HUES48 (cell line): ENCODE measurements around the gene CERS3.

Experiments used
- H3K27ac ChIP-seq: one replicate; pipeline ENCODE4 v1.7.0; 2013; ENCODE audit warnings: low read depth, low read length, inconsistent platforms
- H3K27me3 ChIP-seq: 2 replicates; pipeline ENCODE4 v1.6.1; 2013; ENCODE audit warnings: mild to moderate bottlenecking, low read length; ENCODE audit not compliant: control insufficient read depth, insufficient read depth
- H3K36me3 ChIP-seq: 2 replicates; pipeline ENCODE4 v1.6.1; 2013; ENCODE audit warnings: low read length; ENCODE audit not compliant: control insufficient read depth, insufficient read depth
- H3K4me1 ChIP-seq: 2 replicates; pipeline ENCODE4 v1.6.1; 2013; ENCODE audit warnings: mild to moderate bottlenecking, low read length; ENCODE audit not compliant: control insufficient read depth, insufficient read depth
- H3K4me3 ChIP-seq: 2 replicates; pipeline ENCODE4 v1.5.1; 2013; ENCODE audit warnings: mild to moderate bottlenecking, low read depth, low read length
- H3K9ac ChIP-seq: 2 replicates; pipeline ENCODE4 v1.6.1; 2013; ENCODE audit warnings: mild to moderate bottlenecking, low read depth, low read length, moderate library complexity
- H3K9me3 ChIP-seq: 2 replicates; pipeline ENCODE4 v1.6.1; 2013; ENCODE audit warnings: low read length; ENCODE audit not compliant: control insufficient read depth, insufficient read depth

Gene CERS3

GRCh38 chr15:100502651-100503050 lies 26.1 kb downstream of the CERS3 start:
- Histone ChIP-seq H3K9ac (no peak overlapping the region), H3K27me3 (no peaks in the 10 kb centered on the region), H3K36me3 (no peaks in the 10 kb centered on the region), H3K9me3 (no peaks in the 10 kb centered on the region), H3K27ac (no peak overlapping the region), H3K4me3 (no peak overlapping the region), H3K4me1 (no peaks in the 10 kb centered on the region)

- no peaks in the 10 kb centered on the region for H3K36me3 ChIP-seq
- H3K9ac ChIP-seq = no peak overlapping the region
- no peak overlapping the region for H3K27ac ChIP-seq
- no peaks in the 10 kb centered on the region for H3K4me1 ChIP-seq
- H3K27me3 ChIP-seq = no peaks in the 10 kb centered on the region
- H3K9me3 ChIP-seq = no peaks in the 10 kb centered on the region
- H3K4me3 ChIP-seq = no peak overlapping the region
Measured at GRCh38 chr15:100501117-100501516, 27.6 kb downstream of the CERS3 start.

- Histone ChIP-seq H3K27me3 (no peaks in the 10 kb centered on the region), H3K36me3 (no peaks in the 10 kb centered on the region)
Measured at GRCh38 chr15:100500226-100500990, 28.3 kb downstream of the CERS3 start.

GRCh38 chr15:100495861-100496260 lies 32.9 kb downstream of the CERS3 start:
- no peak overlapping the region for H3K9ac ChIP-seq
- no peaks in the 10 kb centered on the region for H3K9me3 ChIP-seq
- no peaks in the 10 kb centered on the region for H3K27me3 ChIP-seq
- no peaks in the 10 kb centered on the region for H3K36me3 ChIP-seq
- no peak overlapping the region for H3K27ac ChIP-seq
- no peak overlapping the region for H3K4me3 ChIP-seq
- H3K4me1 ChIP-seq = no peaks in the 10 kb centered on the region

More at GRCh38 chr15:100500226-100500990, 28.3 kb downstream of the CERS3 start:
- Histone ChIP-seq H3K4me3 (no peak overlapping the region), H3K9me3 (no peaks in the 10 kb centered on the region), H3K27ac (no peak overlapping the region), H3K9ac (no peak overlapping the region), H3K4me1 (no peaks in the 10 kb centered on the region)

GRCh38 chr15:100493213-100493612 lies 35.5 kb downstream of the CERS3 start:
- Histone ChIP-seq H3K4me1 (no peaks in the 10 kb centered on the region), H3K27ac (no peak overlapping the region), H3K9me3 (no peaks in the 10 kb centered on the region), H3K9ac (no peak overlapping the region), H3K27me3 (no peaks in the 10 kb centered on the region), H3K4me3 (no peak overlapping the region), H3K36me3 (no peaks in the 10 kb centered on the region)

GRCh38 chr15:100484443-100484842 lies 44.3 kb downstream of the CERS3 start:
- no peak overlapping the region for H3K4me3 ChIP-seq
- H3K27ac ChIP-seq = no peak overlapping the region
- no peaks in the 10 kb centered on the region for H3K36me3 ChIP-seq
- no peaks in the 10 kb centered on the region for H3K4me1 ChIP-seq
- no peak overlapping the region for H3K9ac ChIP-seq
- no peaks in the 10 kb centered on the region for H3K27me3 ChIP-seq
- H3K9me3 ChIP-seq = no peaks in the 10 kb centered on the region

GRCh38 chr15:100483370-100483769 lies 45.4 kb downstream of the CERS3 start:
- no peaks in the 10 kb centered on the region for H3K4me1 ChIP-seq

GRCh38 chr15:100476805-100477204 lies 51.9 kb downstream of the CERS3 start:
- H3K36me3 ChIP-seq = no peaks in the 10 kb centered on the region
- no peak overlapping the region for H3K4me3 ChIP-seq
- H3K4me1 ChIP-seq = no peaks in the 10 kb centered on the region
- no peak overlapping the region for H3K9ac ChIP-seq
- H3K27ac ChIP-seq = no peak overlapping the region
- no peaks in the 10 kb centered on the region for H3K27me3 ChIP-seq
- H3K9me3 ChIP-seq = peaks cover 8% of the 10 kb centered on the region; the same call in 1 of the 2 replicates

More at GRCh38 chr15:100483370-100483769, 45.4 kb downstream of the CERS3 start:
- H3K4me3 ChIP-seq = no peak overlapping the region
- H3K27ac ChIP-seq = no peak overlapping the region
- no peaks in the 10 kb centered on the region for H3K27me3 ChIP-seq
- H3K9ac ChIP-seq = no peak overlapping the region
- H3K9me3 ChIP-seq = peaks cover 4% of the 10 kb centered on the region; the same call in 1 of the 2 replicates
- H3K36me3 ChIP-seq = no peaks in the 10 kb centered on the region

GRCh38 chr15:100472736-100473135 lies 56.0 kb downstream of the CERS3 start:
- no peaks in the 10 kb centered on the region for H3K36me3 ChIP-seq
- no peaks in the 10 kb centered on the region; the same call in 1 of the 2 replicates for H3K9me3 ChIP-seq
- no peaks in the 10 kb centered on the region for H3K27me3 ChIP-seq
- H3K9ac ChIP-seq = no peak overlapping the region
- H3K4me3 ChIP-seq = no peak overlapping the region
- no peaks in the 10 kb centered on the region for H3K4me1 ChIP-seq
- no peak overlapping the region for H3K27ac ChIP-seq

GRCh38 chr15:100471933-100472332 lies 56.8 kb downstream of the CERS3 start:
- Histone ChIP-seq H3K27me3 (no peaks in the 10 kb centered on the region), H3K4me1 (no peaks in the 10 kb centered on the region), H3K9me3 (no peaks in the 10 kb centered on the region; the same call in 1 of the 2 replicates), H3K4me3 (no peak overlapping the region), H3K9ac (no peak overlapping the region), H3K27ac (no peak overlapping the region), H3K36me3 (no peaks in the 10 kb centered on the region)

- Histone ChIP-seq H3K27me3 (no peaks in the 10 kb centered on the region), H3K4me3 (no peak overlapping the region), H3K9me3 (no peaks in the 10 kb centered on the region)
Measured at GRCh38 chr15:100468285-100468684, 60.5 kb downstream of the CERS3 start.

More at GRCh38 chr15:100468285-100468684, 60.5 kb downstream of the CERS3 start:
- Histone ChIP-seq H3K36me3 (no peaks in the 10 kb centered on the region), H3K4me1 (no peaks in the 10 kb centered on the region), H3K27ac (no peak overlapping the region), H3K9ac (no peak overlapping the region)
